K562 (cell line): ENCODE results near the gene ERI2. TPM values are rescaled to one million over a fixed set of nuclear protein-coding genes. Genes with fewer than 3 reads are reported as not detected.

ENCODE experiments used
- CBX3 ChIP-seq, 2 experiments: IDR thresholded peaks; 1 replicate in 1 of 2; 2 replicates in 1 of 2; pipeline ENCODE4 v1.6.1; 2012; ENCODE audit warnings: inconsistent platforms in 2 of 2, low read length in 2 of 2, borderline replicate concordance in 1 of 2, control low read depth in 1 of 2
- CEBPG ChIP-seq, 3 experiments: fragments of 200-800 bp in 1 of 3; sonication (Bioruptor generic) in 1 of 3; sonication (generic) in 1 of 3; formaldehyde crosslinking in 1 of 3; IDR thresholded peaks in 2 of 3; conservative IDR thresholded peaks in 1 of 3; 2 replicates each; pipeline versions ENCODE4 v1.6.1 to v1.8.0; 2016 to 2022; ENCODE audit warnings: missing compliant biosample characterization in 2 of 3, missing genetic modification characterization in 2 of 3, mild to moderate bottlenecking in 1 of 3, missing genetic modification reagents in 1 of 3
- ERF ChIP-seq: fragments of 450-650 bp; formaldehyde crosslinking; IDR thresholded peaks from 2 replicates; pipeline ENCODE4 v1.4.0; 2020; ENCODE audit warnings: mild to moderate bottlenecking, mixed read lengths
- ETV5 ChIP-seq: sonication (generic); formaldehyde crosslinking; IDR thresholded peaks from 2 replicates; pipeline ENCODE4 v1.4.0; 2020; ENCODE audit warnings: low read depth, mild to moderate bottlenecking, missing genetic modification reagents
- FOXJ3 ChIP-seq: sonication (generic); formaldehyde crosslinking; IDR thresholded peaks from 2 replicates; pipeline ENCODE4 v1.4.0; 2020; ENCODE audit warnings: mild to moderate bottlenecking, missing genetic modification reagents
- FOXK2 ChIP-seq, 2 experiments: fragments of 450-650 bp; IDR thresholded peaks in 1 of 2; conservative IDR thresholded peaks in 1 of 2; 2 replicates each; pipeline ENCODE4 v1.6.1; 2016; ENCODE audit warnings: low read depth in 2 of 2, mild to moderate bottlenecking in 1 of 2
- HNRNPL ChIP-seq: fragments of 200-400 bp; formaldehyde crosslinking; IDR thresholded peaks from 2 replicates; pipeline ENCODE4 v1.6.1; 2017; ENCODE audit warnings: low read depth, mild to moderate bottlenecking, low read length
- HOXB6 ChIP-seq: fragments of 250-450 bp; sonication (Bioruptor Pico); IDR thresholded peaks from 2 replicates; pipeline ENCODE4 v1.5.1; 2022; ENCODE audit warnings: mild to moderate bottlenecking, borderline replicate concordance
- HSF4 ChIP-seq: fragments of 250-450 bp; sonication (Bioruptor Pico); IDR thresholded peaks from 2 replicates; pipeline ENCODE4 v2.1.2; 2022; ENCODE audit warnings: mild to moderate bottlenecking, moderate library complexity, borderline replicate concordance
- NR1H2 ChIP-seq: sonication (generic); formaldehyde crosslinking; IDR thresholded peaks from 2 replicates; pipeline ENCODE4 v1.4.0; 2020; ENCODE audit warnings: mild to moderate bottlenecking, missing genetic modification reagents
- RCOR1 ChIP-seq, 2 experiments: IDR thresholded peaks; 2 replicates each; pipeline ENCODE4 v1.6.1; 2012; ENCODE audit warnings: low read depth in 2 of 2, low read length in 2 of 2, borderline replicate concordance in 1 of 2, improper control_type of control experiment in 1 of 2
- SIN3B ChIP-seq: fragments of 450-650 bp; IDR thresholded peaks from 2 replicates; pipeline ENCODE4 v1.6.1; 2017; ENCODE audit warnings: low read depth, mild to moderate bottlenecking, moderate library complexity
- SMAD4 ChIP-seq: fragments of 250-450 bp; sonication (Bioruptor Pico); conservative IDR thresholded peaks from 2 replicates; pipeline ENCODE4 v1.8.0; 2021; ENCODE audit warnings: inconsistent platforms, mild to moderate bottlenecking, moderate library complexity
- TAF9B ChIP-seq: fragments of 450-650 bp; IDR thresholded peaks from 2 replicates; pipeline ENCODE4 v1.6.1; 2018; ENCODE audit warnings: mild to moderate bottlenecking; ENCODE audit not compliant: partially characterized antibody
- TEAD4 ChIP-seq, 2 experiments: sonication (generic) in 1 of 2; formaldehyde crosslinking in 1 of 2; IDR thresholded peaks; 2 replicates each; pipeline versions ENCODE4 v1.6.1 to v1.8.0; 2012 to 2022; ENCODE audit warnings: borderline replicate concordance in 1 of 2, inconsistent platforms in 1 of 2, low read length in 1 of 2, mild to moderate bottlenecking in 1 of 2, missing genetic modification reagents in 1 of 2
- ZFP36 ChIP-seq: fragments of 150-350 bp; IDR thresholded peaks from 2 replicates; pipeline ENCODE4 v1.6.1; 2018; ENCODE audit warnings: low read length, low read depth; ENCODE audit not compliant: partially characterized antibody
- ZFPM2 ChIP-seq: fragments of 250-450 bp; sonication (Bioruptor Pico); IDR thresholded peaks from 2 replicates; pipeline ENCODE4 v1.5.1; 2022; ENCODE audit warnings: mild to moderate bottlenecking
- polyA plus RNA-seq, 8 experiments: library from polyadenylated mRNA; depleted of rRNA in 4 of 8; stranded (reverse) in 5 of 8; unstranded in 3 of 8; fragments of >200 nt; fragmentation: Nextera tagmentation in 2 of 8; fragmentation: Illumina TruSeq in 1 of 8; extraction: Ambion mirVana in 2 of 8; extraction: Trizol in 1 of 8; gene quantifications; 2 replicates each; pipeline versions ENCODE4 v1.2.1 to v1.2.3, GENCODE V29; 2011 to 2014; ENCODE audit warnings: inconsistent platforms in 1 of 8, missing spikeins in 1 of 8
- total RNA-seq, 7 experiments: library from RNA; depleted of rRNA in 6 of 7; stranded (reverse); fragments of >200 nt in 6 of 7; fragmentation: Illumina TruSeq in 2 of 7; extraction: Trizol in 2 of 7; gene quantifications; 2 replicates each; pipeline versions ENCODE4 v1.2.1 to v1.2.3, GENCODE V29; 2011 to 2021; ENCODE audit warnings: low replicate concordance in 1 of 7
- TF ChIP-seq, protein P1 (sequence below): sonication (generic); formaldehyde crosslinking; IDR thresholded peaks from 2 replicates; pipeline ENCODE4 v1.9.0; 2022; ENCODE audit warnings: mild to moderate bottlenecking, missing genetic modification reagents
- TF ChIP-seq, protein P2 (sequence below): fragments of 450-650 bp; IDR thresholded peaks from 2 replicates; pipeline ENCODE4 v1.6.1; 2016; ENCODE audit warnings: borderline replicate concordance
- TF ChIP-seq, protein P3 (sequence below): IDR thresholded peaks from 2 replicates; pipeline ENCODE4 v1.6.1; 2011; ENCODE audit not compliant: insufficient read length; ENCODE audit errors: extremely low read depth

ERI2 gene
- total and polyA plus RNA-seq, 9 of the 15 experiments (the other 6 are each of a cell fraction or from before 2014, with no cell fraction given) = 23.3 to 57.0 (median 48.1) TPM

DNA sequence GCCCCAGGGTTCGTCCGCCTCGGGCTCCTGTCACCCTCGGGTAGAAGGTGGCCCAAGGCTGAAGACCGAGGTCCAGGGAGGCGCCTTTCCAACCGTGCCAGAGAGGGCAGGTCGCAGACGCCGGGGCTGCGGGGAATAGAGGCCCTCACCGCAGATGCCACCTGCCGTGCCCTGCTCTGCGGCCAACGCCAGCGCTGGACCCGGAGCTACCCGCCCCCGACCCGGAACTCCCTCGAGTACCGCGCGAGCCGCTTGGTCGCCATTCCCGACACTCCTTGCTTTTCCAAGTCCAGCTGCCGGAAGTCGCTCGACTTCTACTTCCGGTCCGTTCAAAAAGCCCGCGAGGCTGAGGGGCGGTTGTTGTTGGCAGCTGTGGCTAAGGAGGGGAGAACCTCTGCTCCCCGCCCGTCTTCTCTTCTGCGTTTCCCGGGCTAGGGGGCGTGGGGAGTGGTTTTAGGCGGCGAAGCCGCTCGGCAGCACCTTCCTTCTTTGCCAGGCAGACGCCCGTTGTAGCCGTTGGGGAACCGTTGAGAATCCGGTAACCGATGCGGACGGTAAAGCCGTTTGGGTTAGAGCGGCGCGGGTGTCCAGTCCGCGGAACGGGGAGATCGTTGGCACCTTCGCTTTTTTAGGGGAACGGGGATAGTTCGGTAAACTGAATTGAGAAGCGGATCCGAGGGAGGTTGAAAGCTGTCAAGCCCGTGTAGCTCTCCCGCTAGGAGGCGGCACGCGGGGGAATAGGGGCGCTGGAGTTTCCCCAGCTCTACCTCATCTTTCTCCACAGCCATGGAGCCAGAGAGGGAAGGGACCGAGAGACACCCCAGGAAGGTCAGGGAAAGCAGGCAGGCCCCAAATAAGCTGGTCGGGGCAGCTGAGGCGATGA lies at the start of gene ERI2, which contains the start of gene REXO5 (continued):
- no peak for TF ChIP-seq HOXB6 (CRISPR knock-in tag)
- peak; percentile 74 for TF ChIP-seq SMAD4 (CRISPR knock-in tag)
- peak; percentile 97 for TF ChIP-seq TAF9B
- TF ChIP-seq RCOR1 (IDR thresholded peaks at IDR 0.05; ENCODE audit: borderline replicate concordance in 1 of 2, low read depth in 2 of 2, low read length in 2 of 2) = no peak
- no peak for TF ChIP-seq FOXJ3
- peak; percentile 80; the same call in 1 of the 2 replicates for TF ChIP-seq ETV5
- no peak for TF ChIP-seq CEBPG (CRISPR knock-in tag; IDR thresholded peaks at IDR 0.05)
- TF ChIP-seq CEBPG (tag; conservative IDR thresholded peaks at IDR 0.05 in 1 of 2, IDR thresholded peaks at IDR 0.05 in 1 of 2) = no peak
- TF ChIP-seq, protein P1, sequence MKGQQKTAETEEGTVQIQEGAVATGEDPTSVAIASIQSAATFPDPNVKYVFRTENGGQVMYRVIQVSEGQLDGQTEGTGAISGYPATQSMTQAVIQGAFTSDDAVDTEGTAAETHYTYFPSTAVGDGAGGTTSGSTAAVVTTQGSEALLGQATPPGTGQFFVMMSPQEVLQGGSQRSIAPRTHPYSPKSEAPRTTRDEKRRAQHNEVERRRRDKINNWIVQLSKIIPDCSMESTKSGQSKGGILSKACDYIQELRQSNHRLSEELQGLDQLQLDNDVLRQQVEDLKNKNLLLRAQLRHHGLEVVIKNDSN (CRISPR knock-in tag) = no peak
- TF ChIP-seq, protein P2, sequence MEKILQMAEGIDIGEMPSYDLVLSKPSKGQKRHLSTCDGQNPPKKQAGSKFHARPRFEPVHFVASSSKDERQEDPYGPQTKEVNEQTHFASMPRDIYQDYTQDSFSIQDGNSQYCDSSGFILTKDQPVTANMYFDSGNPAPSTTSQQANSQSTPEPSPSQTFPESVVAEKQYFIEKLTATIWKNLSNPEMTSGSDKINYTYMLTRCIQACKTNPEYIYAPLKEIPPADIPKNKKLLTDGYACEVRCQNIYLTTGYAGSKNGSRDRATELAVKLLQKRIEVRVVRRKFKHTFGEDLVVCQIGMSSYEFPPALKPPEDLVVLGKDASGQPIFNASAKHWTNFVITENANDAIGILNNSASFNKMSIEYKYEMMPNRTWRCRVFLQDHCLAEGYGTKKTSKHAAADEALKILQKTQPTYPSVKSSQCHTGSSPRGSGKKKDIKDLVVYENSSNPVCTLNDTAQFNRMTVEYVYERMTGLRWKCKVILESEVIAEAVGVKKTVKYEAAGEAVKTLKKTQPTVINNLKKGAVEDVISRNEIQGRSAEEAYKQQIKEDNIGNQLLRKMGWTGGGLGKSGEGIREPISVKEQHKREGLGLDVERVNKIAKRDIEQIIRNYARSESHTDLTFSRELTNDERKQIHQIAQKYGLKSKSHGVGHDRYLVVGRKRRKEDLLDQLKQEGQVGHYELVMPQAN = peak; percentile 91; the same call in 1 of the 2 replicates
- TF ChIP-seq ZFP36 = no peak
- no peak; a peak in 1 of 3 replicates for TF ChIP-seq CBX3 (IDR thresholded peaks at IDR 0.05; ENCODE audit: borderline replicate concordance in 1 of 2, low read length in 2 of 2)
- peak; percentile 86 to 92 for TF ChIP-seq FOXK2 (conservative IDR thresholded peaks at IDR 0.05 in 1 of 2, IDR thresholded peaks at IDR 0.05 in 1 of 2; ENCODE audit: low read depth in 2 of 2)
- TF ChIP-seq HSF4 (CRISPR knock-in tag) = no peak
- no peak for TF ChIP-seq NR1H2 (CRISPR knock-in tag)
- TF ChIP-seq HNRNPL = no peak
- TF ChIP-seq ERF (CRISPR knock-in tag) = peak; percentile 50
- no peak for TF ChIP-seq ZFPM2
- TF ChIP-seq, protein P3, sequence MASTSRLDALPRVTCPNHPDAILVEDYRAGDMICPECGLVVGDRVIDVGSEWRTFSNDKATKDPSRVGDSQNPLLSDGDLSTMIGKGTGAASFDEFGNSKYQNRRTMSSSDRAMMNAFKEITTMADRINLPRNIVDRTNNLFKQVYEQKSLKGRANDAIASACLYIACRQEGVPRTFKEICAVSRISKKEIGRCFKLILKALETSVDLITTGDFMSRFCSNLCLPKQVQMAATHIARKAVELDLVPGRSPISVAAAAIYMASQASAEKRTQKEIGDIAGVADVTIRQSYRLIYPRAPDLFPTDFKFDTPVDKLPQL = peak; percentile 14
- TF ChIP-seq SIN3B = peak; percentile 77
- 0 out of 2 replicates have a peak, but pooled peaks have one; percentile 10 for TF ChIP-seq TEAD4 (IDR thresholded peaks at IDR 0.05; ENCODE audit: low read length)
- TF ChIP-seq TEAD4 (CRISPR knock-in tag; IDR thresholded peaks at IDR 0.05; ENCODE audit: borderline replicate concordance) = no peak
